ENCODE data around the gene C6orf136. TPM values are rescaled to one million over a fixed set of nuclear protein-coding genes. Genes with fewer than 3 reads are reported as not detected.

Gene C6orf136
- total and polyA plus RNA-seq, 8 donors, result 7.3 to 126 (median 23.4) TPM

DNA sequence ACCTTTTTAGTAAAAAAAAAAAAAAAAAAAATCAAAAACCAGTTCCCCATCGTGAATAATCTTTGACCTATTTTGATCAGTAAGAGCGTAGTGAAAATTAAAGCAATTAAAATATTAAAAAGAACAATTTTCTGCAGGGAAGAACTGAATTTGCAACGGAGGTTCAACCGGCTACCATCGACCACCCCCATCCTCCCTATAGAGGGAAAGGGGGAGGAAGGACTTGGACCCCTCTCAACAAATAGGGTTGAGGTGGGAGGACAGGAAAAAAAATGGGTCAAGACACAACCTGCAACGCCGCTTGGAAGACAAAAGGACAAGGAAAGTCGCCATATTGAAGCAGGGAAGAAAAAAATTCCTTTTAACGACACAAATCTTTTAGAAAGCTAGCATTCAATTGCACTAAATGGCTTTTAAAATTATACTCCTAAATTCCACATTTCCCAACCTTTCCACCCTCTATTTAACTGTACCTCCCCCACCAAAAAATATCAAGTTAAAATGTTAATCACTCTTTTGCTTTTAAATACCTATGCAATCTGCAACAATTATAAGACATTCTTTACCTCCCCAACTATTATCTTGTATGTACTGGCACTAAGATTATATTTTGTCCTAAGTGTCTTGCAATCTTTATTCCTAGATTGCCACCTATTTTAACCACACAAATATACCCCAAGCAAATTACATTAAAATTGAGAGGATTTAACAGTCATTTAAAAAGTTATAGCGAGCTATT lies 31.5 kb upstream of the C6orf136 start:
- H3K9me3 ChIP-seq, result no peaks in the 10 kb centered on the region
- 0 to 1% (median 0%) methylated on average over 10 of the region's 10 CpGs for WGBS, 5 donors
- intact Hi-C loops (cut with DNase I; ENCODE audit: low total_unique reads), result no loop called here
- peak overlapping the region; percentile 93 to 98 (median 95) for H3K27ac ChIP-seq
- H3K4me1 ChIP-seq, result peaks cover 48 to 67% (median 54%) of the 10 kb centered on the region in 4 donors
- no peaks in the 10 kb centered on the region for H3K27me3 ChIP-seq
- TF ChIP-seq EP300 (IDR thresholded peaks at IDR 0.05) (no peak), POLR2A (IDR thresholded peaks at IDR 0.05) (peak in 1 of 4 donors; percentile 28), CTCF (IDR thresholded peaks at IDR 0.05) (no peak), POLR2AphosphoS5 (IDR thresholded peaks at IDR 0.05) (peak in 1 of 3 donors; percentile 11)
- DNase-seq, result peak; percentile 38 to 92
- peaks cover 17 to 31% (median 22%) of the 10 kb centered on the region in 4 donors for H3K36me3 ChIP-seq
- H3K4me3 ChIP-seq, result peak overlapping the region; percentile 66 to 94 (median 83)

DNA sequence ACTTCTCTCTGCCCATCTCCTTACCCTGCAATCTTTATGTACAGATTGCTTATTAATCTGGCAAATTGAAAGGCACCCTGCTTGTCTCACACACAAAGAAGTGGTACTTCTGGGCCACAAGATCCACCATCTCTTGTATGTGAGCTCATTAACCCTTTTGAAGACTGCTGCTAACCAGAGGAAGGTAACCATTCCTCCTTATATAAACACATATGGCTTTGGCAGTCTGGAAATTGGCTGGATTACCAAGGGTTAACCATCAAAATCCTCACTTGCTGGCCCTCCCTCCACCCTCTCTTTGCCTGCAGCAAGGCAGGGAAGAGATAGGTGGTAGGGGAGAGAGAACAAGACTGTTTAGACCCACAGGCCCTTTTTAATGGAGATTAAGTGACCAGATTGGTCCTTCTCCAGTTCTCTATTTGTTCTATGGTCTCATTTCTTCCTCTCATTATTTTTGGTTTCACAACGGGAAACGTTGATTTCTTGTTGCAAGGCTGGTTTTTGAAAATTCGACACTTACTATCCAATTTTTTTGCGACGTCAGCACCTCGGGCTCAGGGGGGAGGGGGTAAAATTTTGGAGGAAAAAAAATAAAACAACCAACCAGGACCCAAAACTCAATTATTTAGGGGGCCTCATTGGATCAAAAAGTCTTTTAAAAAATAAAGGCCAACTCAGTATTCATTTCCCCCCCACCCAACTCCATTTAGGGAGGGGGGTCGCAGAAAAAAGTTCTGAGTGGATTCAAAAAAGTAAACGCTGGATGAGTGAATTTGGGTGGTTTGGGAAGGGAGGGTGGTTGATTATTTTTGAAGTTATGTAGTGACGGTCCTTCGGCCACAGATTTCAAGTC lies 30.7 kb upstream of the C6orf136 start:
- no peaks in the 10 kb centered on the region for H3K27me3 ChIP-seq
- H3K4me1 ChIP-seq, result peaks cover 40 to 63% (median 46%) of the 10 kb centered on the region in 4 donors
- H3K4me3 ChIP-seq, result peak overlapping the region; percentile 66 to 94 (median 83)
- 0 to 1% (median 0%) methylated on average over 10 of the region's 10 CpGs for whole genome bisulfite sequencing, 5 donors
- H3K27ac ChIP-seq, result peak overlapping the region; percentile 91 to 96 (median 95)
- H3K36me3 ChIP-seq, result peaks cover 23 to 35% (median 30%) of the 10 kb centered on the region in 4 donors
- DNase-seq, result peak in 1 of 2 donors; percentile 89
- TF ChIP-seq POLR2AphosphoS5 (IDR thresholded peaks at IDR 0.05) (peak in 1 of 3 donors; percentile 50), CTCF (IDR thresholded peaks at IDR 0.05) (no peak)
- intact Hi-C loops (cut with DNase I; ENCODE audit: low total_unique reads), result no loop called here
- no peaks in the 10 kb centered on the region for H3K9me3 ChIP-seq

DNA sequence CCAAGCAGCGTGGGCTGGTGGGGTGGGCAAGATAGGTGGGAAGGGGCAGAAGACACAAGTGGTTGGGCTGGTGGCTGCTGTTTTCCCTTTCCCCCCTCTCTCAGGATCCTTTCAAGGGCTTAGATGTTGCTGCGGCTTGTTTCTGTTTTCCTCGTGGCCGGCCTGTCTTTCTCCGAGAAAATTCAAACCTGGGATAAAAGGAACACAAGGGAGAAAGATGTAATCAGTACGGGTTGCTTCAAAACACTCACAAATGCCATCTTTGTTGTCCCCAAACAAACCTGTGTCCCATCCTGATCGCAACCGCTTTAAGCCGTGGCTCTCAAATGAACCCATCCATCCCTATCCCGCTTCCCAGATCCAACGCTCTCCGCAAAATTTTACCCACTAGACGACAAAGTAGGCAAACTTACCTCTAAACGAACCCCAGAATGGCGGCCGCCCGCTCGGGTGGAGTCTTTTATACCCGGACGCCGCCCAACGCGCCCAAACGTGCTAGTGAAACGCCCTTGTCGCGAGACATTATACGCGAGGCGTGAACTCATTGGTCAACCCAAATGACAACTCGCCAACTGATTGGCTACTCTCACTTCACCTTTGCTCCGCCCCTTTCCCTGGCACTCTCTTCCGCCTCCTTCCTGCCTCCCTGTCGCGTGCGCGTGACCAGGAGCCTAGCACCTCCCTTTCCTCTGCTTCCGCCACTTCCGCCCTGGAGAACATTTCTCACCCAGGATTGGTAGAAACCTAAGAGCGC lies 29.9 kb upstream of the C6orf136 start, which contains the start of gene PPP1R10:
Gene PPP1R10, minus strand, starts transcription at position 433 of the 754 bp plus-strand sequence. CDS start 7,299 bp downstream, outside the sequence.
- Histone ChIP-seq H3K9me3 (no peaks in the 10 kb centered on the region), H3K36me3 (peaks cover 26 to 39% (median 38%) of the 10 kb centered on the region in 4 donors), H3K27me3 (no peaks in the 10 kb centered on the region), H3K4me3 (peak within 1 kb of the TSS; percentile 66 to 94 (median 83)), H3K4me1 (peaks cover 36 to 62% (median 41%) of the 10 kb centered on the region in 4 donors), H3K27ac (peak within 1 kb of the TSS; percentile 92 to 96 (median 95))
- DNase-seq, result peak; percentile 99 to 100
- peak in 2 of 4 donors; percentile 99 for TF ChIP-seq POLR2A (IDR thresholded peaks at IDR 0.05)
- no peak for TF ChIP-seq EP300 (IDR thresholded peaks at IDR 0.05)
- TF ChIP-seq CTCF (IDR thresholded peaks at IDR 0.05), result no peak
- peak; percentile 91 to 100 (median 100) for TF ChIP-seq POLR2AphosphoS5 (IDR thresholded peaks at IDR 0.05)
- WGBS, 5 donors, result 0 to 1% (median 0%) methylated on average over 40 of the region's 40 CpGs
- intact Hi-C loops (cut with DNase I; ENCODE audit: low total_unique reads), result no loop called here

Measured in stomach (tissue), 9 donors.